GM10847 (cell line): ENCODE measurements around the gene ZNF207.

Source experiments
- POLR2A ChIP-seq: IDR thresholded peaks from 2 replicates; pipeline ENCODE4 v1.6.1; 2011; ENCODE audit not compliant: insufficient read length; ENCODE audit errors: extremely low read depth

The ZNF207 gene

DNA sequence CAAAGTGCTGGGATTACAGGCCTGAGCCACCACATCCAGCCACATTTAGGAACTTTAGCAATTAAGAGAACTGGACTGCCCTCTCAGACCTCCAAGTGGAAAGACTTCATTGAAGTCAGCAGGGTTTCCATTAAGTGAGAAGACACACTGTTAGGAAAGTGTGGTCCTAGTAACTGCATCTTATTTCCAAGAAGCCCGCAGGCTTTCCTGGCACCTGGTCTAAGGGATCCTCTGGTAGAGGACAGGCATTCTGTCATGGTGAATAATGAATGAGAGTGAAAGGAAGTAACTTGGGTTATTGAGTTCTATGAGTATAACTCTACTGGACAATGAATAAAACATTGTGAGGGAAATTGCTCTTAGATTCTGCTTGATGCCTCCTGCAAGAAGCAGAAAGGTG is 22.0 kb upstream of the ZNF207 start:
- TF ChIP-seq POLR2A: no peak

DNA sequence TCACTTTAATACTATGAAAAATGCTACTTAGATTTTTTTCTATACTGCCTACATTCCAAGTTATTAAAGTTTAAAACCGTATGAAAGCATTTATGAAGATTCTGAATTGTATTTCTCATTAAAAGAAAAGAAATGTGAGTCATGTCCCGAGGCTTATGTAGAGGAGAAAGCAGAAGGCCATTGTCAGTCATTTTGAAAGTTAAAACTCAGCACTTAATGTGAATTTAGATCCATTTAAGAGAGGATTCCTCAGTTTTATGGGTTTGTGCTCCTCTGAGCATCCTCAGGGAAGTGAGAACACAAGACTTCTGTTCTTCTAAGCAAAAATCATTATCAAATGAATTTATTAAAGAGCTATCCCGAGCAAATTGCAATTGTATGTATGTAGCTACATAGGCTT is 19.8 kb upstream of the ZNF207 start:
- TF ChIP-seq POLR2A: no peak

DNA sequence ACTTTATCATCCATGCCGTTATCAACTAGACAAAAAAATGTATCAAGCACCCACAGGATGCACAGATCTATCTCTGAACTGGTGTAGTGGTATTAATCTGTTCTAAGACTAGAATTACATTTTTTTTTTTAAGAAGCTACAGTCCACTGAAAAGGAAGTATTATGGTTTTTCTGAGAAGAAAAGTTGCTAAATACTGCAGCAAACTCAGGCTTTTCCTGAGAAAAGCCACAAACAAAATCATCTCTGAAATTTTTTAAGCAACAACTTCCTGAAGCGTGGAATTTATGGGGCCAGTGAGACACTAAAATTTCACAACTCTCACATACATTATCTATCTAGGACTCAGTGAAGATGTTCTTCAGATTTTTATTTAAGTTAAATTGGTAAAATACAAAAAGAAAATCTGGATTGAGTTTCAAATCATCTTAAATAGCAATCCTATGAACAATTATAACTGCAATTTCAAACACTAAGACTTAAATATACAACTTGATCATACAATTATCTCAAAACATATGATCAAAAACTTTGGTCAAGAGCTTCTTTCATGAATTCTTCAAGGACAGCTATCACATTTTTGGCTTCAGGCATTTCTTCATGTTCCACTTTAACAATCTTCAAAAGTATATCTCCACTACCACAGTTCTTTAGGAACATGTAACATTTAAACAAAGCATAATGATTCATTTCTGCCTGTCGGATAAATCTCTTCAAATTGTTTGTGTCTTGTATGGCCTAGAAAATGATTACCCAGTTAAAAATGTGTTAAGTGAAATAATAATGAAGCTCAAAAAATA is 18.5 kb upstream of the ZNF207 start:
- no peak for TF ChIP-seq POLR2A

DNA sequence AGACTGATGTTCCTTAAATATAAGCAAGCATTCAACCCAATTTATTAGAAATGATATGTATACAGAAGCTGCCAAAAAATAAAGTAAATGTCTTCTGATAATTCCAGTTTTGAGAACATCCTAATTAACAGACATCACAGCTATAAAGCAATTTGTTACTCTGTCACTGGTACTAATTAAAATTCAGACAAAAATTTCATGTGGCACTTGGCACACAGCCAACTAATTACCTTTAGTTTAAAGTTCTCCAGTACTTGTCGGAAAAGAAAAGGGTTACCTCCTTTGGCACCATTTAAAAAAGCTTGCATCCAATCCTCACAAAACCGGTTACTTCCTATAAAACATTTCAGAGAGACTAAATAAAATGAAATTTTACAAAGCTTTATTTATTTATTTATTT is 16.8 kb upstream of the ZNF207 start:
- no peak for TF ChIP-seq POLR2A

DNA sequence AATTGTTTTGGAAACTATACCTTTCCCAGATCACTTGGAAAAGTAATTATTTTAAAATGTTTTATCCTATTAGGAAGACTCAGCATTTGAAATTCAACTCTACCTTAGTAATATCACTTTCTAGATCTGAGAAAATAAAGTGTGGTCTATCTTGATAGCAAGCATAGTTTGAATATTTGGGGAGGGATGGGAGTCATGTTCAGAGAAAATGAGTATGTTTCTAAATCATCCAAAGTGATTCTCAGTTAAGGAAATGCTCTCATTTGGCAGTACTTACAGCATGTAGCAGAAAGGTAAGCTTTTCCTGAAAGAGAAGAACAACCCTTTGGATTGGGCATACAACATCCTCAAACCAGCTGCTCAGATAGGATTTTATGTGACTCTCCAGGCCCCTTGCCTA is 14.9 kb upstream of the ZNF207 start:
- no peak for TF ChIP-seq POLR2A

DNA sequence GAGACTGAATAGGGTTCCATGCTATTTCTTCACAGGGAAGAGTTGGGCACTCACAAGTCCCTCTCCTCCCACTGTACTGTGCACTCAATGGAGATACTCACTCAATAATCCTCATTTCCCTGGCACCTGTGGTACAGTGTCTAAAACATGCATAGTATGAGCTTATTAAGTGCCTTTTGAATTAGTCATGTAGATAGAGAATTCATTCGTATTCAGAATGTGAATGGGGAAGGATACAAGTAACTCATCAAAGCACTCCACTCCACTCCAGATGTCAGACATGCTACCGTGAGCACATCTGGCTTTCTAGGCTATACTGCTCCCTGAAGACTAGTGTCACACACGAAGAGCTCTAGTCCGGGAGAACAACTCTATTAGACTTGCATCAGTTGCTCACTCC is 14.3 kb upstream of the ZNF207 start:
- no peak for TF ChIP-seq POLR2A

DNA sequence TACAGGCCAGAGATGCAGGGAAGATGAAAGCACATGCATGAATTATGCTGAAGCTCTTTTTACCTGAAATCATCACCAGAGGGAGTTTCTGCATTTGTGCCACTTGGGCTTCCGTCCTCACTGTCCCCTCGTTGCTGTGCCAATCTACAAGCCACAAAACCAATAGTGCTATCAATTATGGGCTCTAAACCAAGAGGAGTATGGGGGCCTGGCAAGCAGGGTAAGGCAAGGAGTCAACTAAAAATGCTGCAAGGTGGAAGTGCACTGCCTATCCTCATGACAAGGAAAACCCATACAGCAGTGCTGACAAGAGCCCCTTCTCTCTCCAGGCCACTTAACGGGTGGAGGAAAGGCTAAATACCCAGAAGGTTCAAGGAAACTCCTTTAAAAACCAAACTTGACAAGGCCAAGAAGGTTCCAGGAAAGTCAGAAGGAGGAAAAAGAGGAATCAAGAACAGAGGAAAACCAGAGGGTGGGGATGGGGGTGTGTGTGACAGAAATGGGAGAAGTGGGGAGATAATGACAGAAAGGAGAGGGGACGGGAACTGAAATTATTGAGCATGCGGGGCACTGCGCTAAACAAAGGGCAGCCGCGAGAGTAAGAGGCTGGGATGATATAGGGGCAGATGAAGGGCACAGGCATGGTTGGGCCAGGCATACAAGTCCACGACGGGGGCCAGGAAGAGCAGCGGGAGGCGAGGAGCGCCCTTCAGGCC is 8.7 kb upstream of the ZNF207 start:
- TF ChIP-seq POLR2A: no peak

DNA sequence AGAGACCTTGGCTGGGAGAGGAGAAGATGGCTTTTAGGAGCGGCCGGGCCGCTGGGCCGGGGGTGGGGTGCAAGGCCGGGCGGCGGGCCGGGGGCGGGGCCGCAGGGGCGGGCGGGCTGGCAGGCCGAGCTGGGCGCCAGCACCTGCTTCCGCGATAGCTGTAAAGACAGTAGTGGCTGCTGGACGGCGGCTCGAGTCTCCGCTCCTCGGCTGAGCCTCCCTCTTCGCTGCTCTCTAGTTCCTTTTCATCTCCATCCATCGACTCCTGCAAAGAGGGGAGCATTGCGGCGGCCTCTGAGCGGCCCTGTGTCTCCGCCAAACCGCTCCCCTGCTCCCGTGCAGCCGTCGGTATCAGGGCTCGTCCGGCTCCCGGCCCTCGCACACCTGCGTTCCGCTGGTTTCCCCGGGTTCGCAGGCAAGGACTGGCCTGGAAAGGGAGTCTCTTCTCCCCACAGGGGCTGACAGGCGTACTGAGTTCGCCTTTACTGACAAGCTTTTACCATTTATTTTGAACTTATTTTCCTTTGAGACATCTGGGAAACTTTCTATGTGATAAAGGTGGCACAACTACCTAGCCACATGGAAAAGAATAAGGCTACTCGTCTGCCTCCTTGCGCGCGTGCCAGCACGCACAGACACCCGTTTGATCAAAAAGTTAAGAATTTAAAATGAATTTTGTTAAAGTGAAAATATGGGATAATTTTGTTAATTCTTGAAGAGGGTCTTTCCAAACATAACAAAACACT is 7.9 kb upstream of the ZNF207 start, which contains the start of gene C17orf75:
C17orf75 (minus strand) TSS at position 317 of the 746 bp plus-strand sequence; CDS start at position 283, 34 bp downstream.
- TF ChIP-seq POLR2A: no peak

DNA sequence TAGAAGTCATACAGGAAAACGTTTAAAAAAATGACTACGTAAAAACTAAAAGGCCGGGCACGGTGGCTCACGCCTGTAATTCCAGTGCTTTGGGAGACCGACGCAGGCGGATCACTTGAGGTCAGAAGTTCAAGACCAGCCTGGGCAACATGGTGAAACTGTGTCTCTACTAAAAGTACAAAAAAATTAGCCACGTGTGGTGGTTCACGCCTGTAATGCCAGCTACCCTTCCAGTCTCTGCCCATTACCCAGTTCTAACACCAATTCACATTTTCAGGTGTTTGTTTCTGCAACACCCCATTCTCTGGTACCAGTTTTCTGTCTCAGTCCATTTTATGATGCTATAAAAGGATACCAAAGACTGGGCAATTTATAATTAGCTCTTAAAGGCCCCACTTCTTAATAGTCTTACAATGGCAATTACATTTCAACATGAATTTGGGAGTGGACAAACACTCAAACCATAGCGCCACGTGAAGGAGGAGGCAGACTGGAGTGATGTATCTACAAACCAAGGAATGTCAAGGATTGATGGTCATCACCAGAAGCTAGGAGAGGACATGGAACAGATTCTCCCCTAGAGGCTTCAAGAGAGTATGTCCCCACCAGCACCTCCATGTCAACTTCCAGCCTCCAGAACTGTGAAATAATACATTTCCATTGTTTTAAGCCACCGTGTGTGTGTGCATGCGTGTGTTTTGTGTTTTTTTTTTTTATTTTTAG is 7.2 kb upstream of the ZNF207 start:
- no peak for TF ChIP-seq POLR2A

DNA sequence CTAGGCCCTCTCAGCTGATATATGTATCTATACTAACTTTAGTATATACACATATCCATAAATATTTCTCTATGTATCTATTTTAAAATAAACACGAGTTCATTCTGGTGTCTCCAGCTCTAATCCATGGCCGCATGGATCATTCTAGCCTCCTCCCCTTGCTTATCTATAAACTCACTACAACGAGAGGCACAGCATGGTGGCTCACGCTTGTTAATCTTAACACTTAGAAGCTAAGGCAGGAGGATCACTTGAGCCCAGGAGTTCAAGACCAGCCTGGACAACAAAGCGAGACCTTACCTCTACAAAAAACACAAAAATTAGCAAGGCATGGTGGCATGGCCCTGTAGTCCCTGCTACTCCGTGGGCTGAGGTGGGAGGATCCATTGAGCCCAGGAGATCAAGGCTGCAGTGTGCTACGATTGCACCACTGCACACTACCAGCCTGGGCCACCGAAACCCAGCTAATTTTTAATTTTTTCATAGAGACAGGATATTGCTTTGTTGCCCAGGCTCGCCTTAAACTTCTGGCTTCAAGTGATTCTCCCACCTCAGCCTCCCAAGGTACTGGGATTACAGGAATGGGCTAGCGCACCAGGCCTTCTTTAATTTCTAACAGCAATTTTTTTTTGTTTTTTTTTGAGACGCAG is 3.9 kb upstream of the ZNF207 start:
- no peak for TF ChIP-seq POLR2A

DNA sequence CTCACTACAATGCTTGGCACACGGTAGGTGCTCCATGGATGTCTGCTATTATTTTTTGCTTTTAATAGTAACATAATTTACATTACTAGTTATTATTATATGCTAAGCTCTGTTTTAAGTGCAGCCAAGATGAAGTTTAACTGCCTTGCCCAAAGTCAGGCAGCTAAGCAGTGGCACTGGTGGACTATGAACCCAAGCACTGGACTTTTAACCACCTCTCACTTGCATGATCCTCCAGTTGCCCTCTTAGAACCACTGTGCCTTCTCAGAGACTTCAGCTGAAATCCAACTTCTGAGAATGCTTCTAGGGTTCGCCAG is 1.5 kb upstream of the ZNF207 start:
- no peak for TF ChIP-seq POLR2A

DNA sequence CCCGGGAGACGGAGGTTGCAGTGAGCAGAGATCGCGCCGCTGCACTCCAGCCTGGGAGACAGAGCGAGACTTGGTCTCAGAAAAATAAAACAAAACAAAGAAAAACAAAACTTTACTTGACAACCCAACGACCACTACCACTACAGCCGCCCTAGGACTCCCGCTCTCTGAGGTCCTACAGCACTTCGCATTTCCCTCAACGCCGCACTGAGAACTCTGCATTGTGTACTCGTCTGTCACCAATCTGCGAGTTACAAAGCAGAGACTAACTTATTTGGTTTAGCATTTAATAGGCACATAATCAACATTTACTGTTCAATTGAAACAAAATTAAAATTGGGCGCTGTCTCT is 479 bp upstream of the ZNF207 start:
- no peak for TF ChIP-seq POLR2A

DNA sequence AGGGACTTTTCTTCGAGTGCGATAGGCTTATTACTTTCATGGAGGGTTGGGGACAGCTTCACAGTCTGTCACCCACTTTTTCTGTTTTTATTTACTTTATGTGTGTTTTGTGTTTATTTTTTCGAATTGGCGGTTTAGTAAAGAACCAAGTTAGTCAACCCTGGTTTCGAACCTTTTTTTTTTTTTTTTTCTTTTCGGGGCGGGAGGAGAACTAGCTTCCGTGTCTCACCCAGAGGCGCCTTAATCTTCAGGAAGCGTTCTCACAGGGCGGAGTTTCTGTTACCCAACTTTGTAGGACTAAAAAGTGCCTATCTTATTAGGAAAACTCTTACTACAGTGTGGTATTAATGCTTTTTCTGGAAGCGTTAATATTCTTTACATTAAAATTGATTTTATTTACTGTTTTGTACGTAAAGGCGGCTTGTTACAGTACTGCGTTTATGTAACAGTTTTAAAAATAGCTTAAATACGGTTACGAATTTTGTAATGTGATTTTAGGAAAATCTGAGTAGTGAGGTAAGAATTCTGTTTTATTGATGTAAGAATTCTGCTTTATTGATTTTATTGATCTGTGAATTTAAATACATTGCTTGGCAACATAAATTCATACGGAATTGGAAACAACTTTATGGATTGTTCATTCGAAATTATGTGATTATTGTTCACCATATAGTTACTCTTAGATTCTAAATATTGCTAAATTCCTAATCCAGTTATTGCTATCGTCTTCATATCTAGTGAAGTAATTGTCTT is 885 bp downstream of the ZNF207 start:
- TF ChIP-seq POLR2A: no peak

DNA sequence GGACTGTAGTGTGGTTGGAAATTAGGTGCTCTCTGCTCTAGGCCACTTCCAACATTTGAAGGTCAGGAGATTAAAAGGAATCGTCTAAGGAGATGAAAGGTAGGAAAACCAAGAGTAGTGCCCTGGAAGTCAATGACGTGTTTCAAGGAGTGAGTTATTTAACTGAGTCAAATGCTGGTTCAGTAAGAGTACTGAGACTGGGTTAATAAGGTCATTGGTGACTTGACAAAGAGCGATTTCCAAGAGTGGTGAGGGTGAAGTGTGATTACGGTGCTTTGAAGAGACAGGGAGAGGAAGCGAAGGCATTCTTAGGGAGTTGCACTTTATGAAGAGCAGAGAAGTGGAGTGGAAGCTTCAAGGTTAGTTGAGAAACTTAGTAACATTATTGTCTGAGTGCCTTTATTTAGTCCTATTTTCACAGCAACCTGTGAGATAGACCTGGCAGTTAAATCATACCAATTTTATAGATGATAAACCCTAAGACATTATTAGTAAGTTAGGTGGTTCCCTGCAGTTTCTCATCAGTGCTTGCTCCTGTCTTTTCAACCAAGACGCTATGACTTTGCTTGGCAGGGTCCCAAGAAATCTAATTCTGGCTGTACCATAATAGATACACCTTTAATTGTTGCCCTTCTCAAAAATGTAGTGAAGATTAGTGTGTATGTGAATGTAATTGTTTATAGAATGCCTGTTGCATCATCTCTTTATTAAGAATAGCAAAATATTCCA is 5.9 kb downstream of the ZNF207 start:
- no peak for TF ChIP-seq POLR2A

DNA sequence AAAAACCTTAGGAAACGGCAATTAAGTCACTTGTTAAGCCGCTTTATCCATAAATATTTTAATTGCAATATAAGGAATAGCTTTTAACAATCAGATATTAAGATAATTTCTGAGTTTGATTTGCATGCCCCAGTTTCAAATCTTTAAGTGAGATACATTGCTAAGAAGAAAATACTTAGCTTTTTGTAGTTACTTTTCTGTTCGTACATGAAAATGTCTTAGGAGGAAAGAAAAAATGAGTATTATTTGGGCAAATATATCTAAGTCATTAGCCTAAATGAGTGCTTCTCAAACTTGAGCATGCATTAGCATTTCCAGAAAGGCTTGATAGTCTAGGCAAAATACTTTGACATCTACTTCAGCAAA is 6.4 kb downstream of the ZNF207 start:
- TF ChIP-seq POLR2A: no peak
